IPS-18c (cell line): Measurements from ENCODE around the gene GDF9.
A peak's percentile ranks its signal among the peaks of the same experiment; 100 is the strongest.

ENCODE experiments used
- H3K4me3 ChIP-seq: 2 replicates; pipeline ENCODE4 v1.7.0; 2013; ENCODE audit warnings: low read depth, mild to moderate bottlenecking, low read length, moderate library complexity; ENCODE audit not compliant: insufficient read depth
- H3K9me3 ChIP-seq: one replicate; pipeline ENCODE4 v1.6.1; 2013; ENCODE audit warnings: mild to moderate bottlenecking, low read length, moderate library complexity; ENCODE audit not compliant: control insufficient read depth, insufficient read depth

Gene GDF9

DNA sequence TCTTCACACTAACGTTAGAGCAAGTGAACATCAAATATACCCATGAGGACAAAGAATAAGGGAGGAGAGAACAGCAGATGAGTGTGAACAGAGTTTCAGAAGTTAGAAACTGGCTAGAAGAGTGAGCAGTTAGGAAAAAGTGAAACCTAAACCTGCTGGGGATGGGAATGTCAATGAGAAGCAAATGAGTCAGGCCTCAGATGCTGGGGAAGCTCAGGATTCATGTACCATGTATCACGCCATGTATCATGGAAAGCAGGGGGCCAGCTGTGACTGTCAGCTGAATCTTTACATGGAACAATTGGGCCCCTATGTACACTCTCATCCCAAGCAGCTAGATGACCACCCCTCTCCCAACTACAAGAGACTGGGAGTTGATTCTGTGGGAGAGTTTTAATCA lies 16.2 kb downstream of the GDF9 start:
- H3K9me3 ChIP-seq, result no peaks in the 10 kb centered on the region

DNA sequence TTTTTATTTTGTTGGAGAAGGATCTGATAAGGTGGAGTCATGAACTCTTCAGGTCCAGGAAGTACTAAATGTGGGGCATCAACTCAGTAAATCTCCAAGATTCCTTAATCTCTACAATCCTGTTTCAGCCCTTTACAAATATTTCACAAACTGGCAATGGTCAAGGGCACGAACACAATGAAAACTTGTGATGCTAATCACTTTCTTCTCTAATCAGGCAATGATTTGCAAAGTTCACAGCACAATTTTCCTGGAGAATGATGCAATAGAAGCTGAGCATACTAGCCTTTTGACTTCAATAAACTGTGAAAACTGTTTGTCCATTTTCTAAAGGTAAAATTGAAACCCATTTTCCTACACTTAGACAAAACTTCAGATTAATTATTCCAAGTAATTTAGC lies 16.9 kb downstream of the GDF9 start:
- Histone ChIP-seq H3K4me3 (no peak overlapping the region), H3K9me3 (no peaks in the 10 kb centered on the region)

More for the DNA sequence above, 16.2 kb downstream of the GDF9 start:
- H3K4me3 ChIP-seq, result no peak overlapping the region

DNA sequence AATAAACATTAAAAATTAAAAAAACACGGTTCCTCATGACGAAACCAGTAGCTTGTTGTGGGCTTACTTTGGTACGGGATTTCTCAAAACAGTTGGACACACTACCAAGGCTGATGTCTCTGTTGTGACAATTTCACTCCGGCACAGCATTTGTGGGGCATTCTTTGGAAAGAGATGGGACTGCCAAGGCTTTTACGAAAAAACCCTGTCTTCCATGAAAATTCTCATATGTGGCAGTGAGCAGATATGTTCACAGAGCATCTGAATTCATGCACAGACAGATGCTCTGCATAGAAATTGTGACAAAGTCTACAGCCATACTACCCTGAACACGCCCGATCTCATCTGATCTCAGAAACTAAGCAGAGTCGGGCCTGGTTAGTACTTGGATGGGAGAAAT lies 18.0 kb downstream of the GDF9 start:
- Histone ChIP-seq H3K9me3 (no peaks in the 10 kb centered on the region), H3K4me3 (no peak overlapping the region)

DNA sequence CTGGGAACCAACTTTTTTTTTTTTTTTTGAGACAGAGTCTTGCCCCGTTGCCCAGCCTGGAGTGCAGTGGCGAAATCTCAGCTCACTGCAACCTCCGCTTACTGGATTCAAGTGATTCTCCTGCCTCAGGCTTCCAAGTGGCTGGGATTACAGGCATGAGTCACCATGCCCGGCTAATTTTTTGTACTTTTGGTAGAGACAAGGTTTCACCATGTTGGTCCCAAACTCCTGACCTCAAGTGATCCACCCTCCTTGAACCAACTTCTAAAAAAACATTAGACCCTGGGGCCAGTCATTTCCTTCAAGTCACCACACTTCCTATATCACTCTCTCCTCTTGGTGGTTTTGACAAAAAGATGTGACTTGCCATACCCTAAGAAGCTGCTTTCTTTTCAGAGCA lies 25.0 kb downstream of the GDF9 start:
- no peak overlapping the region for H3K4me3 ChIP-seq
- H3K9me3 ChIP-seq, result no peaks in the 10 kb centered on the region

DNA sequence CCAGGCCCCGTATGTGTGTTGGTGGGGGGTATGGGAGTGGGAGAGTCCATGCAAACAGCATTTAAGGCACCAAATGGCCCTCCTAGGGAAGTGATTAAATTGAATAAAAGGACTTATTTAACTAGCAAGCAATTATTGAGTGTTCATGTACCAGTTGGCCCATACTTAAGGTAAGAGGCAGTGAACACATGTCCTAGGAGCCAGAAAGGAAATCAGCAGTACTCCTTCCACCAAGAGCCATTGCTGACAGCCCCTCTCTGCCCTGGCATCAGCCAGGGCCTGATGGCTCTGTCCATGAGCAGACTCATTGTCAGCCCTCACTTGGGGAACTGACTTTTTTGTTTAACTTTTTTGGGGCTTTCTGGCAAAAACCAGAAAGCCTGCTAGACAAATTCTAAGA lies 25.4 kb downstream of the GDF9 start:
- H3K4me3 ChIP-seq, result no peak overlapping the region
- no peaks in the 10 kb centered on the region for H3K9me3 ChIP-seq

DNA sequence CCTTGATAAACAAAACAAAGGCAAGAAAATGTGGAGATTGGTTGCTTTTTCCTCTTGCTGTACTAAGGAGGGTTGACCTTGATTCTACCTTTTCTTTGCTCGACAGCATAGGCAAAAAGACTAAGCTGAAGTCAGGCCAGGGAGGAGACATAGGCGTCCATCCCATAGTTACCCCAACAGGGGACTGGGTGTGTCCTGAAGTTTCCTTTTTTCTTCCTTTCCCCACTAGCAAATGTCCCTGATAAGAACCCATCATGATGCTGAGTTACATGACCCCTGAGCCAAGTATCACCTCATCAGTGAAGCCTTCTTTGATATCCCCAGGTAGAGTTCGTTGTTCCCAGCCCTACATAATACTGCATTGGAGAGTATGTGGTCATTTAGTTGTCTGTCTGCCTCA lies 26.0 kb downstream of the GDF9 start:
- no peaks in the 10 kb centered on the region for H3K9me3 ChIP-seq
- H3K4me3 ChIP-seq, result no peak overlapping the region

DNA sequence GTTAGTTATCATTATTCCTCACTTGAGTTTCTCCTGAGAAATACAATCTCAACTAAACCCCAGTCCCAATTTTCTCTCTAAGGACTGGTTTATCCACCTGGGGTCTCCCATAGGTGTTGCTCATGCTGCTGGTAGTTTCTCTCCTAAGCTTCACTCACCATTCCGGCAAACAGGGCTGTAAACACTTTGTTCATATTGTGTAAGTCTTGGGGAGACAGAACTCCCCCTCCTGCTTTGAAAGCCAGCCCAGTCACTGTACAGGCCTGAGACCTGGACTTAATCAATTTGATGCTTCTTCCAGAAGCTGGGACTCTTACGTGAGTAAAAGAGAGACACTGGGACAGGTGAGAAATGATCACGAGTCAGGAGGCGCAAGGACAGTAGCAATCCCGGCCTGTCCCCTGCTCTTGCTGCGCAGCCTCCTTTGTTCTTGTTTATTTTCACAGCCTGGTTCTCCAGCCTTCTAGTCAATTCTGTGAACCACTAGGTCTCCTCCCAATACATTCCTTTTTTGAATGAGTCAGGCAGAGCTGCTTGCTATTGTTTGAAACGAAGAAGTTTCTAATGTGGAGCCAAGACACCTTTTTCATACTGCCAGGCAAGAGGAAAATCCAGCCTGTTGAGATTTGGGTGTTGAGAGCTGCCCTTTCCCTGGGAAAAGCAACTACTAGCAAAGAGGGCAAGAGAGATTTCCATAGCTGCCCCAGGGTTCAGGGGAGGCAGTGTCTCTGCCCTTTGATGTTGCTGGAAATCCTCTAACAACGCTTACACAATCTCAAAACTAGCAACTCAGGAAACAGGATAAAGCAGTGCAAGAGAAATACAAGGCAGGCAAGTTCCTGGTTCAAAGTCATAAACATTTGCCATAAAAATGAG lies 26.6 kb downstream of the GDF9 start:
- no peak overlapping the region for H3K4me3 ChIP-seq

DNA sequence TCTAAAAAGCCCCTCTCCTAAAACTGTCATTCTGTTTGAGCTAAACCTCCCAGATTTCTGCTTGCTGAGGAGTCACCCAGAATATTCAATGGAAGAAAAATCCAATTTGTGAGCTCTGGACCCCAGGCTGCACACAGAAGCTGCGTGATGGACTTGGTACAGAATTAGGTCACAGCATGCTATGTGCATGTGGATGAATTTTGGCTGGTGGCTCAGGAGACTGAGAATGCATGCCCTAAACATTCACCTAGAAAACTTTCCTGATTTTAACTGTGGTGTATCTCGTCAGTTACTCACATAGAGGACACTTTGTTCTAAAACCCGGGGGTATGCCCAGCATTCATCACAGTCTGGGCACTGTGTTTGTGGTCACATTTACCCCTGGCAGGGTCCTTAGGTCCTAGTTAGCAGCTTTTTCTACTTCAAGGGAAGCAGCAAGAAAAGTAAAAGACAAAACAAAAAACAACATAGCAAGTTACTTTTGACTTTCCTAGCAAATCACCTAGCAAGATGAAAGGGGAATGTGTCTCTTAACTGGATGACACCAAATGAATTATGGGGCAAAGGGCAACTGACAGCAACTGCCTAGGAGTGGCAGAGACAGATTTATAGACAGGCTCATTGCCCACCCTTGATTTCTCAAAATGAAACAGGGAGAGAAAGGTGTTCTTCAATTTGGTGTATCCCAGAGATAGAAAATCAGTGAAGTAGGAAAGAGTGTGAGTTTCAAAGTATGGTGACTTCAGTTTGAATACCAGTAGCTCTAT lies 27.6 kb downstream of the GDF9 start:
- Histone ChIP-seq H3K9me3 (no peaks in the 10 kb centered on the region), H3K4me3 (no peak overlapping the region)

More for the DNA sequence above, 26.6 kb downstream of the GDF9 start:
- no peaks in the 10 kb centered on the region for H3K9me3 ChIP-seq

DNA sequence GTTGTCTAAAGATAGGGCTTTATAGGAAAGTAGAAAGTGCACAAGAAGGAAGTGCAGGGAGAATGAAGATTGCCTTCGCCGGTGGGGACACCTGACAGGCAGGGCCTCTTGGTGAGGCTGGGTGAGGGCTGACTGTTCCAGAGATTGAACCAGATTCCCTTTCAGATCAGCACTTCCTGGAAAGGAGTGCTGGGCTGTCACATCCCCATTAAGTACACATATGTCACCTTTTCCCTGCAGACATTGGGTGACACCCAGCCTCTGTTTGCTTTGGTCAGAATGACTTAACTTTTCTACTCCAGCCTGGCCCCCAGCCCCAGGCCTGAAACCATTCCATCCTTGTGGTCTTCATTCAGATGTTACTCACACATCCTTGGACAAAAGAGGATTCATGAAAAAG lies 28.4 kb downstream of the GDF9 start:
- Histone ChIP-seq H3K9me3 (no peaks in the 10 kb centered on the region), H3K4me3 (no peak overlapping the region)

DNA sequence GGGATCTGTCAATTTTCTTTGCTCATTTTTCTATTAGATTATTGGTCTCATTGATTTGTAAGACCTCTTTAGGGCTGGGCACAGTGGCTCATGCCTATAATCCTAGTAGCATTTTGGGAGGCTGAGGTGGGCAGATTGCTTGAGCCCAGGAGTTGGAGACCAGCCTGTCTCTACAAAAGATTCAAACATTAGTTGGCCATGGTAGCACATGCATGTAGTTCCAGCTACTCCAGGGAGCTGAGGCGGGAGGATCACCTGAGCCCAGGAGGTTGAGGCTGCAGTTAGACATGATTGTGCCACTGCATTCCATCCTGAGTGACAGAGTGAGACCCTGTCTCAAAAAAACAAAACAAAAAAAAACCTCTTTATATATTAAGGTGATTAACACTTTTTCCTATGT lies 29.4 kb downstream of the GDF9 start:
- H3K9me3 ChIP-seq, result no peaks in the 10 kb centered on the region
- no peak overlapping the region for H3K4me3 ChIP-seq

DNA sequence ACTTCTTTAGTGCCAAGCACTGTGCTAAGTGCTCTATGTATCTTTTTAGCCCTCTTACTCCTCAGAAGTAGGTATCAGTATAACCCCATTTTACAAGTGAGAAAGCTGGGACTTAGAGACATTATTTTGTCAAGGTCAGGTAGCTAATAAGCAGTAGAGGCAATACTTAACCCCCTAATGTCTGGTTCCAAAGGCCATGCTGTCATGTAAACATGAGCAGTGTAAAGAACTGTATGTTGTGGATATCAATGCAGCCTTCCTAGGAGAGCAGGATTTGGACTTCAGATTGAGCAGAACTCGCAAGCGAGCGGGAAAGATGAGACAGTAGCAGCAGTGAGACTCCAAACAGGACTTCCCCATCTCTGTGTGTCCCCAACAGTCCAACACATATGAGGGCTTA lies 32.2 kb downstream of the GDF9 start:
- Histone ChIP-seq H3K9me3 (no peaks in the 10 kb centered on the region), H3K4me3 (no peak overlapping the region)

DNA sequence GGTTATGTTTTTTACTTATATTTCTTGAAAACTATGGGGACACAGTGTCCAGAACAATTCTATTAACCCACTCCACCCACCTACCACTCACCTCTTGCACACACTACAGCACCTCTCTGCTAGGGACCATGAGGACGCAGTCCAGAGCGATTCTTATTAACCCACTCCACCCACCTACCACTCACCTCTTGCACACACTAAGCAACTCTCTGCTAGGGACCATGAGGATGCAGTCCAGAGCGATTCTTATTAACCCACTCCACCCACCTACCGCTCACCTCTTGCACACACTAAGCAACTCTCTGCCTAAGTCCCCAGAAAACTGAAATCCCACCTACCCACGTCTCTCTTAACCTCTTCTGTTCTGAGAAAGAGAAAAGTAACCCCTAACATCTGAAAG lies 33.7 kb downstream of the GDF9 start:
- Histone ChIP-seq H3K9me3 (peaks cover 2% of the 10 kb centered on the region), H3K4me3 (no peak overlapping the region)

DNA sequence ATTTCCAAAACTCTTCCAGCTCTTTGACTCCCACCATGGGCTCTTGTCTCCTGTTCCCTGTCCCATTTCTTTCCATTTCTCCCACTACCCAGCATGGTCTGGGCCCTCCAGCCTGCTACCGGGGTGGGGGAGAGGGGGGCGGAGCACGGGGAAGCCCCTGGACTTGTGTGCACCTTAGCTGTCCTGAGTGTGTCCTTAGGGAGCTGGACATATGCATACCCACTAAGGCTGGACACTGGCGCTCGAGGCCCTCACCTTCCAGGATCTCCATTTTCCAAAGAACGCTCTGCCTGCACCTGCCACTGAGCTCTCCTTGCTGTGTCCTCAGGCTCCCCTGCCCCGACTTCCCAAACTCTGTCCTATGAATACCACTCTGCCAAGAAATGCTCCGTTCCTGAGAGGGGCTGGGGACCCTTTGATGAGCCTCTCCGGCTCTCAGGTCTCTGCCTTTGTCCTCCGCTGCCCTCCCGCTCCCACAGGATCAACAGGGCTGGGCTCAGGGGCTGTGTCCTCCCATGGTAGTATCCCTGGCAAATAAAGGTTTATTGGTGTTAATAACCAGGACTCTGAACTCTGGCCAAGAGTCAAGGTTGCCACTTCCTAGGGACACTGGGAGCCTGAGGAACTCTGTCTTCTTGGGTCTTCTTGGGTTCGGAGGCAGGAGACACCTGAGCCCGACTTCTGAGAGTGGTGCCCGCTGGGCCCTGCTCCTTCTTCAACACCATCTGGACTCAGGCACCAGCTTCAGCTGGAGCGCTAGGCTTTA lies 35.0 kb downstream of the GDF9 start:
- H3K9me3 ChIP-seq, result peaks cover 2% of the 10 kb centered on the region
- 0 out of 2 replicates have a peak overlapping the region, but pooled peaks have one; percentile 65 for H3K4me3 ChIP-seq

DNA sequence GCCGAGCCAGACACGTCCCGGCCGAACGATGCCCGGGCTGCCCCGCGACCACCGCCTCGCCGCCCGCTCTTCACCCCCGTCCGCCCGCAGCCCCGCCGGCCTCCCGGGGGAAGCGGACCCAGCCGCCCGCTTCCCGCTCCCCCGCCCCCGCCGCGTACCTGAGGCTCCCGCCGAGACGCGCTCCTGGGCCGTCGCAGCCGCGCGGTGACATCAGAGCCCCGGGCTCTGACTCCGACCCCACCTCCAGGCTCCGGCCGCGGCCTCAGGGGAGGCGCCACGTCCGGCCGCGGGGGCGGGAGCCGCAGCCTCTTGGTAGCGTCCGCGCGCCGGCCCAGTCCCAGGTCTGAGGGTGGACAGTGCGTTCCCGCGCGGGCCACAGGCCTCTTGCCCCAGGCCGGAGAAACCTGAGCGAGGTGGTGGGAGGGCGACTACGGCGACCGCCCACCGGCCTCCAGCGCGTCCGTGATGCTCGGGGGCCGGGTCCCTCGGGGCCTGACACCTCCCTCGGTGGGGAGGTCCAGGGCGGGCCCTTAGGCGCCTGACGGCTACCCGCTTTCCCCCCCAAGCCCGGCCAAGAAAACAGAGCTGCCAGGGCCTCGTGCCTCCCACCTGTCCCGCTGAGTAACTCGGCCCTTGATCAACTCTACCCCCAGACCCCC lies 35.7 kb downstream of the GDF9 start, which contains the start of gene SHROOM1:
Gene SHROOM1, minus strand, starts transcription at position 212 of the 659 bp plus-strand sequence. CDS start 4,507 bp downstream, outside the sequence.
- Histone ChIP-seq H3K4me3 (peak within 1 kb of the TSS; percentile 65), H3K9me3 (peaks cover 2% of the 10 kb centered on the region)

DNA sequence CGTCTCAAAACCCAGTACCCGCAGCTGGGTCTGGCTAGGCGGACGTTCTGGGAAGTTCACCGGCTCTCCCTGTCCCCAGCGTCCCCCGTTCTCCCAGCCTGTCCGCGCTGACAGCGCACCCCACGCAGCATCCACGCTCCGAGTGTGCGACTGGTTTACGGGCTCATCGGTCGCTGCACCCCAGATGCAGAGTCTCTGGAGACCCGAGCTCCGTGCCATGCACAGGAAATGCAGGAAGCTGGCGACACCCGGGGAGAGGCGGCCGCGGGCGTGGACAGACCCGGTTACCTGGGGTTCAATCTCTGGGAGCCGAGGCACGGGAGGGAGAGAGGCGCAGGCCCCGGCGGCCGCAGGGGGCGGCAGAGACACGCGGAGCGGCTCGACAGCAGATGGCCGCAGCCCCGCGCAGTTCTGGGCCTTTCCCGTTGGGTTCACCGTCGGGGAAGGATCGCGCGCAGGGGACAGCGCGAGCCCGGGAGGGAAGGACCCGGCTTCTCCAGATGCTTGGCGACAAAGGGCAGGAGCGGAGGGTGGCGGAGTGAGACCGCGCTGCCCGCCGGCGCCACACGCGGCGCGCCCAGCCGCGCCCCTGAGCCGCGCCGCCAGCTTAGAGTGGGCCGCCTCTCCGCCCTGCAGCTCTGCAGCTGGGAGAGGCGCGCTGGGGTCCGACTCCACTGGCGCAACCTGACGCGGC lies 36.4 kb downstream of the GDF9 start:
- peaks cover 3% of the 10 kb centered on the region for H3K9me3 ChIP-seq
- H3K4me3 ChIP-seq, result peak overlapping the region; percentile 65

DNA sequence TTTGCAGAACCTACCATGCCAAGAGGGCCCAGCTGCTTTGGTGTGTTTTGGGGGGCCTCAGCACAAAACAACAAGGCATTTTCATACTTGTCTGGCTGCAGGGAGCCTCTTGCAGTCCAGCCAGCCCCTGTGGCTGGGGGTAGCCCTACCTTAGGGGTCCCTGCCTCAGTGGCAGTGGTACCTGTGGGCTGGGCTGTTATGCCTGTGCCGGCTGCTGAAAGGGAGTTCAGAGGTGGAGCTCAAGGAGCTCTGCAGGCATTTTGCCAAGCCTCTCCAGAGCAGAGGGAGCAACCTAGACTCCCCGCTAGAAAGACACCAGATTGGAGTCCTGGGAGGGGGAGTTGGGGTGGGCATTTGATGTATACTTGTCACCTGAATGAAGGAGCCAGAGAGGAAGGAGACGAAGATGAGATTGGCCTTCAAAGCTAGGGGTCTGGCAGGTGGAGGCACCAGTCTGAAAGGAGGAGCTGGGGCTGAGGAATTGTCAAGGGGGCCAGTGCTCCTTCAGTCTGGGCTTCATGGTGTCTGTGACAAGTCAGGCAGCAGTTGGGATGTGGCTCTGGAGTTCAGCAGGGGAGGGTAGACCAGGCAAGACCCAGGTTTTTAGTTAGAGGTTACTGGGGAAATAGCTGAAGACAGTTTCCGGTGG lies 37.3 kb downstream of the GDF9 start:
- no peak overlapping the region for H3K4me3 ChIP-seq
- H3K9me3 ChIP-seq, result peaks cover 4% of the 10 kb centered on the region
